Measurements from ENCODE around the gene DDAH1. TPM values are rescaled to one million over a fixed set of nuclear protein-coding genes. Genes with fewer than 3 reads are reported as not detected.

Gene DDAH1
- total and polyA plus RNA-seq, 7 donors: 11.5 to 43.2 (median 25.2) TPM

GRCh38 chr1:85326851-85327250, 138.1 kb downstream of the DDAH1 start:
- intact Hi-C loops (cut with DNase I): no loop called here
- TF ChIP-seq POLR2A (IDR thresholded peaks at IDR 0.05): no peak
- TF ChIP-seq POLR2AphosphoS5 (IDR thresholded peaks at IDR 0.05): no peak
- TF ChIP-seq EP300 (IDR thresholded peaks at IDR 0.05): no peak
- TF ChIP-seq CTCF (IDR thresholded peaks at IDR 0.05): no peak
- 95 to 98% methylated on average over 5 of the region's 5 CpGs for WGBS, 2 donors
- Histone ChIP-seq H3K27ac (no peak overlapping the region), H3K4me1 (peaks cover 0 to 32% (median 23%) of the 10 kb centered on the region in 4 donors), H3K36me3 (no peaks in the 10 kb centered on the region), H3K9me3 (no peaks in the 10 kb centered on the region), H3K4me3 (no peak overlapping the region), H3K27me3 (no peaks in the 10 kb centered on the region)
- no peak for DNase-seq

GRCh38 chr1:85326336-85326735, 138.6 kb downstream of the DDAH1 start:
- no peak for DNase-seq
- intact Hi-C loops (cut with DNase I): no loop called here
- Histone ChIP-seq H3K9me3 (no peaks in the 10 kb centered on the region), H3K4me1 (peaks cover 0 to 32% (median 23%) of the 10 kb centered on the region in 4 donors), H3K27ac (no peak overlapping the region), H3K4me3 (no peak overlapping the region), H3K27me3 (no peaks in the 10 kb centered on the region), H3K36me3 (no peaks in the 10 kb centered on the region)
- 49 to 67% methylated on average over 2 of the region's 2 CpGs for WGBS, 2 donors
- TF ChIP-seq EP300 (IDR thresholded peaks at IDR 0.05) (no peak), CTCF (IDR thresholded peaks at IDR 0.05) (no peak), POLR2A (IDR thresholded peaks at IDR 0.05) (no peak), POLR2AphosphoS5 (IDR thresholded peaks at IDR 0.05) (no peak)

GRCh38 chr1:85325920-85326319, 139.0 kb downstream of the DDAH1 start:
- intact Hi-C loops (cut with DNase I): no loop called here
- no peak overlapping the region for H3K4me3 ChIP-seq
- no peak overlapping the region for H3K27ac ChIP-seq
- H3K9me3 ChIP-seq: no peaks in the 10 kb centered on the region
- peaks cover 0 to 30% (median 21%) of the 10 kb centered on the region in 4 donors for H3K4me1 ChIP-seq
- H3K27me3 ChIP-seq: no peaks in the 10 kb centered on the region
- no peak for TF ChIP-seq POLR2A (IDR thresholded peaks at IDR 0.05)
- TF ChIP-seq POLR2AphosphoS5 (IDR thresholded peaks at IDR 0.05): no peak
- TF ChIP-seq CTCF (IDR thresholded peaks at IDR 0.05): no peak
- TF ChIP-seq EP300 (IDR thresholded peaks at IDR 0.05): no peak
- H3K36me3 ChIP-seq: no peaks in the 10 kb centered on the region
- no peak for DNase-seq

GRCh38 chr1:85323770-85324169, 141.2 kb downstream of the DDAH1 start:
- H3K4me3 ChIP-seq: no peak overlapping the region
- intact Hi-C loops (cut with DNase I): no loop called here
- no peak overlapping the region for H3K27ac ChIP-seq
- peaks cover 0 to 3% (median 0%) of the 10 kb centered on the region in 4 donors for H3K36me3 ChIP-seq
- DNase-seq: no peak
- no peak for TF ChIP-seq CTCF (IDR thresholded peaks at IDR 0.05)
- TF ChIP-seq POLR2A (IDR thresholded peaks at IDR 0.05): no peak
- no peak for TF ChIP-seq POLR2AphosphoS5 (IDR thresholded peaks at IDR 0.05)
- TF ChIP-seq EP300 (IDR thresholded peaks at IDR 0.05): no peak
- WGBS, 2 donors: 97% methylated on average over 5 of the region's 5 CpGs
- no peaks in the 10 kb centered on the region for H3K9me3 ChIP-seq
- H3K27me3 ChIP-seq: no peaks in the 10 kb centered on the region
- peaks cover 0 to 14% (median 6%) of the 10 kb centered on the region in 4 donors for H3K4me1 ChIP-seq

- Histone ChIP-seq H3K36me3 (peaks cover 0 to 3% (median 0%) of the 10 kb centered on the region in 4 donors), H3K4me1 (peaks cover 0 to 9% (median under 1%) of the 10 kb centered on the region in 4 donors), H3K9me3 (no peaks in the 10 kb centered on the region), H3K4me3 (no peak overlapping the region), H3K27ac (no peak overlapping the region), H3K27me3 (no peaks in the 10 kb centered on the region)
- 78 to 82% methylated on average over 2 of the region's 2 CpGs for WGBS, 2 donors
- intact Hi-C loops (cut with DNase I): no loop called here
- DNase-seq: no peak
- TF ChIP-seq CTCF (IDR thresholded peaks at IDR 0.05): no peak
- TF ChIP-seq EP300 (IDR thresholded peaks at IDR 0.05): no peak
- no peak for TF ChIP-seq POLR2AphosphoS5 (IDR thresholded peaks at IDR 0.05)
- no peak for TF ChIP-seq POLR2A (IDR thresholded peaks at IDR 0.05)
Observed at GRCh38 chr1:85322655-85323054, 142.3 kb downstream of the DDAH1 start.

Measured in sigmoid colon (tissue), 7 donors.